Fibroblast of villous mesenchyme (primary cell): ENCODE results near the gene TPSD1. TPM values are rescaled to one million over a fixed set of nuclear protein-coding genes. Genes with fewer than 3 reads are reported as not detected.

Experiments used
- DNase-seq: peaks from one replicate; pipeline ENCODE4 v3.0.0-alpha.2; 2010; ENCODE audit warnings: low read depth
- H3K4me3 ChIP-seq: 2 replicates; pipeline ENCODE4 v1.5.1; 2011; ENCODE audit warnings: low read depth, mild to moderate bottlenecking, low read length
- total RNA-seq: library from RNA; depleted of rRNA; stranded (reverse); fragments of >200 nt; gene quantifications from 2 replicates; pipeline ENCODE4 v1.2.3, GENCODE V29; 2012
- TF ChIP-seq, protein P1 (sequence below): IDR thresholded peaks from 2 replicates; pipeline ENCODE4 v1.5.1; 2012; ENCODE audit warnings: low read depth, mild to moderate bottlenecking, low read length; ENCODE audit not compliant: insufficient read depth

TPSD1 gene
- total RNA-seq, 1 donor, result not detected

- H3K4me3 ChIP-seq, result no peak overlapping the region
- TF ChIP-seq, protein P1, sequence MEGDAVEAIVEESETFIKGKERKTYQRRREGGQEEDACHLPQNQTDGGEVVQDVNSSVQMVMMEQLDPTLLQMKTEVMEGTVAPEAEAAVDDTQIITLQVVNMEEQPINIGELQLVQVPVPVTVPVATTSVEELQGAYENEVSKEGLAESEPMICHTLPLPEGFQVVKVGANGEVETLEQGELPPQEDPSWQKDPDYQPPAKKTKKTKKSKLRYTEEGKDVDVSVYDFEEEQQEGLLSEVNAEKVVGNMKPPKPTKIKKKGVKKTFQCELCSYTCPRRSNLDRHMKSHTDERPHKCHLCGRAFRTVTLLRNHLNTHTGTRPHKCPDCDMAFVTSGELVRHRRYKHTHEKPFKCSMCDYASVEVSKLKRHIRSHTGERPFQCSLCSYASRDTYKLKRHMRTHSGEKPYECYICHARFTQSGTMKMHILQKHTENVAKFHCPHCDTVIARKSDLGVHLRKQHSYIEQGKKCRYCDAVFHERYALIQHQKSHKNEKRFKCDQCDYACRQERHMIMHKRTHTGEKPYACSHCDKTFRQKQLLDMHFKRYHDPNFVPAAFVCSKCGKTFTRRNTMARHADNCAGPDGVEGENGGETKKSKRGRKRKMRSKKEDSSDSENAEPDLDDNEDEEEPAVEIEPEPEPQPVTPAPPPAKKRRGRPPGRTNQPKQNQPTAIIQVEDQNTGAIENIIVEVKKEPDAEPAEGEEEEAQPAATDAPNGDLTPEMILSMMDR, result no peak
- DNase-seq, result no peak
Measured at GRCh38 chr16:1277617-1278282, 21.9 kb downstream of the TPSD1 start.

- no peak for DNase-seq
- TF ChIP-seq, protein P1, result no peak
Measured at GRCh38 chr16:1278477-1278876, 22.6 kb downstream of the TPSD1 start.

GRCh38 chr16:1279081-1279944 lies 23.4 kb downstream of the TPSD1 start:
- no peak for DNase-seq
- H3K4me3 ChIP-seq, result no peak overlapping the region
- TF ChIP-seq, protein P1, result no peak

More at GRCh38 chr16:1278477-1278876, 22.6 kb downstream of the TPSD1 start:
- H3K4me3 ChIP-seq, result no peak overlapping the region

- DNase-seq, result no peak
- TF ChIP-seq, protein P1, result no peak
- no peak overlapping the region for H3K4me3 ChIP-seq
Measured at GRCh38 chr16:1279945-1280589, 24.2 kb downstream of the TPSD1 start.

GRCh38 chr16:1280783-1281182 lies 24.9 kb downstream of the TPSD1 start:
- TF ChIP-seq, protein P1, result no peak
- H3K4me3 ChIP-seq, result no peak overlapping the region
- DNase-seq, result no peak

GRCh38 chr16:1281517-1281916 lies 25.6 kb downstream of the TPSD1 start:
- no peak overlapping the region for H3K4me3 ChIP-seq
- TF ChIP-seq, protein P1, result no peak
- no peak for DNase-seq
